Left ventricle myocardium inferior (tissue), 1 donor: ENCODE results near the gene PSEN1. TPM values are rescaled to one million over a fixed set of nuclear protein-coding genes. Genes with fewer than 3 reads are reported as not detected.

Experiments used
- DNase-seq: peaks from one replicate; pipeline ENCODE4 v3.0.0-alpha.2; 2020
- H3K27ac ChIP-seq: fragments of 200-600 bp; replicated peaks from 2 replicates; pipeline ENCODE4 v1.8.0; 2021
- H3K27me3 ChIP-seq: fragments of 200-600 bp; 2 replicates; pipeline ENCODE4 v1.8.0; 2021; ENCODE audit warnings: low read depth
- H3K36me3 ChIP-seq: fragments of 200-600 bp; 2 replicates; pipeline ENCODE4 v1.8.0; 2021
- H3K4me1 ChIP-seq: fragments of 200-600 bp; 2 replicates; pipeline ENCODE4 v1.8.0; 2021
- H3K4me3 ChIP-seq: fragments of 200-600 bp; 2 replicates; pipeline ENCODE4 v1.8.0; 2021; ENCODE audit warnings: mild to moderate bottlenecking, moderate library complexity
- H3K9me3 ChIP-seq: fragments of 200-600 bp; replicated peaks from 2 replicates; pipeline ENCODE4 v1.8.0; 2021
- intact Hi-C: fragments of 100-400 bp; cut with micrococcal nuclease; formaldehyde crosslinking; loops from one replicate; pipeline ENCODE4 v1.11.0; 2022
- total RNA-seq: library from RNA; stranded (reverse); fragmentation: NEBNext Ultra II Directional; extraction: Animal tissue kit (Norgen Biotek cat#: 25700); gene quantifications from one replicate; pipeline ENCODE4 v1.2.1, GENCODE V29; 2021
- TF ChIP-seq, protein P1 (sequence below): fragments of 200-600 bp; IDR thresholded peaks from 2 replicates; pipeline ENCODE4 v1.8.0; 2021; ENCODE audit warnings: antibody characterized with exemption, mild to moderate bottlenecking, borderline replicate concordance
- donor health status: DM: no; HTN: yes; CAD: no; lungs with severe emphysema.

PSEN1 gene
- total RNA-seq, 1 donor from 2014 or later = 25.2 TPM

DNA sequence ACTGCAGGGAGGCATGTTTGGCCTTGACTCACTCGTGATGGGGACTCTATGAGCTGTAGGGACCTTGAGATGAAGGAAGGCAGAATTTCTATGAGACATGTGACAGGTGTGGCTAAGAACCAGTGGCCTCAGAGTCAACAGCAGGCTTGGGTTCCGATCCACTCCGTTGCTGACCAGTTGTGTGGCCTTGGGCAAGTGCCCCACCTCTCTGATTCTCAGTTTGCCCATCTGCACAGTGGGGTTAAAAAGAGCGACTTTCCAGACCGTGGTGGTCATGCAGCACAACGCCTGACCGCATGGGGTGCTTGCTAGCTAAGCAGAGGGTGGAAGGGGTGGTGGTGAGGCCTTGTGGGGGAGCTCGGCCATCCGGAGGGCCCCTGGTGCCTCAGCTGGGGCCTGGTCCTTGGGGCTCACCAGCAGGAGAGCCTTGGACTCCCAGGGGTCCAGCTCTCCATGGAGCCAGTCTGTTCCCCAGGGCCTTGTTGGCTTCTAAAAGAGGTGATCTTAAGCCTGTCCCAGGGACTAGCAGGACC is 119.5 kb downstream of the PSEN1 start:
- H3K4me3 ChIP-seq = no peak overlapping the region
- intact Hi-C loops = no loop called here
- DNase-seq = no peak
- no peaks in the 10 kb centered on the region for H3K4me1 ChIP-seq
- no peak overlapping the region for H3K27ac ChIP-seq
- H3K27me3 ChIP-seq = peaks cover 6% of the 10 kb centered on the region
- TF ChIP-seq, protein P1, sequence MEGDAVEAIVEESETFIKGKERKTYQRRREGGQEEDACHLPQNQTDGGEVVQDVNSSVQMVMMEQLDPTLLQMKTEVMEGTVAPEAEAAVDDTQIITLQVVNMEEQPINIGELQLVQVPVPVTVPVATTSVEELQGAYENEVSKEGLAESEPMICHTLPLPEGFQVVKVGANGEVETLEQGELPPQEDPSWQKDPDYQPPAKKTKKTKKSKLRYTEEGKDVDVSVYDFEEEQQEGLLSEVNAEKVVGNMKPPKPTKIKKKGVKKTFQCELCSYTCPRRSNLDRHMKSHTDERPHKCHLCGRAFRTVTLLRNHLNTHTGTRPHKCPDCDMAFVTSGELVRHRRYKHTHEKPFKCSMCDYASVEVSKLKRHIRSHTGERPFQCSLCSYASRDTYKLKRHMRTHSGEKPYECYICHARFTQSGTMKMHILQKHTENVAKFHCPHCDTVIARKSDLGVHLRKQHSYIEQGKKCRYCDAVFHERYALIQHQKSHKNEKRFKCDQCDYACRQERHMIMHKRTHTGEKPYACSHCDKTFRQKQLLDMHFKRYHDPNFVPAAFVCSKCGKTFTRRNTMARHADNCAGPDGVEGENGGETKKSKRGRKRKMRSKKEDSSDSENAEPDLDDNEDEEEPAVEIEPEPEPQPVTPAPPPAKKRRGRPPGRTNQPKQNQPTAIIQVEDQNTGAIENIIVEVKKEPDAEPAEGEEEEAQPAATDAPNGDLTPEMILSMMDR = no peak
- no peaks in the 10 kb centered on the region for H3K9me3 ChIP-seq
- H3K36me3 ChIP-seq = no peaks in the 10 kb centered on the region

DNA sequence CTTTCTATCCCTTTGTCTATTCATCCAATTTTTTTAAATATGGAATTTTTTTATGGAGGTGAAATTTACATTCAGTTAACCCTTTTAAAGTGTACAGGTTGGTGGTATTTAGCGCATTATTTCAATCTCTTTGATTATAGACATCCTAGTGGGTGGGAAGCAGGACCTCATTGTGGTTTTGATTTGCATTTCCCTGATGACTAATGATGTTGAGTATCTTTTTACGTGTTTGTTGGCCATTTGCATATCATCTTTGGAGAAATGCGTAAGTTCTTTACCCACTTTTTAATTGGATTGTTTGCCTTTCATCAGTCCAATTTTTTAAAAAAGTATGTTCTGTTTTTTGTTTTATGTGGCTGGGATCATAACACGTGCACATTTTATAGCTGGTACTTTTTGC is 121.8 kb downstream of the PSEN1 start:
- Histone ChIP-seq H3K27me3 (peaks cover 17% of the 10 kb centered on the region), H3K4me3 (no peak overlapping the region), H3K4me1 (no peaks in the 10 kb centered on the region), H3K9me3 (no peaks in the 10 kb centered on the region), H3K27ac (no peak overlapping the region), H3K36me3 (no peaks in the 10 kb centered on the region)
- DNase-seq = no peak
- intact Hi-C loops = no loop called here
- TF ChIP-seq, protein P1 = no peak

DNA sequence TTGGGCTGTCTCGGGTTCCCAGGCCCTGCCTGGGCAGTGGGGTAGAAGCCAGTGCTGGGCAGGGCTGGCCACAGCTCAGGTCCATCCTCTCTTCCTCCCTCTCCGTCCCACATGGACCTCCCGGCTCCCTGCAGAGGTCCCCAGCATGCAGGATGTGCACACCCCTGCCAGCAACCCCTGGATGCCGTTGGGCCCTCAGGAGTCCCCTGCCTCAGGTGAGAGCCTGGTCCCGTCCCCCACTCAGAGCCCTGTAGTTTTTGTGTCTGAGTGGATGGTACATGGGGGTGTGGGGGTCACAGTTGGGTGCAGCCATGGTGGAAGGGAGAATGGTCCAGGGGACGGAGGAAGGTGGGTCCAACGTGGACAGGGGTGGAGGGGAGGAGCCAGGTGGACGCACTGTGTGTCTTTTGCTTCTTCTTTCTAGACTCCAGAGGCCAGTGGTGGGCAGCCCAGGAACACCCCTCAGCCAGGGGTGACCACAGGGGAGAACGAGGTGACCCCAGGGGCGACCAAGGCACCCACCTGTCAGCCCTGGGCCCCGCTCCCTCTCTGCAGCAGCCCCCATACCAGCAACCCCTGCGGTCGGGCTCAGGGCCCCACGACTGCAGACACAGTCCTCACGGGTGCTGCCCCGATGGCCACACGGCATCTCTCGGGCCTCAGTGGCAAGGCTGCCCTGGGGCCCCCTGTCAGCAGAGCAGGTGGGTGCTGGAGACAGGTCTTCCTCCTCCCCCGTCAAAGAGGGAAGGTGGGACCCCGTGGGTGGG is 122.7 kb downstream of the PSEN1 start:
- Histone ChIP-seq H3K4me3 (no peak overlapping the region), H3K36me3 (no peaks in the 10 kb centered on the region), H3K9me3 (no peaks in the 10 kb centered on the region), H3K27ac (no peak overlapping the region), H3K27me3 (peaks cover 17% of the 10 kb centered on the region), H3K4me1 (no peaks in the 10 kb centered on the region)
- no peak for DNase-seq
- intact Hi-C loops = no loop called here
- TF ChIP-seq, protein P1 = no peak

DNA sequence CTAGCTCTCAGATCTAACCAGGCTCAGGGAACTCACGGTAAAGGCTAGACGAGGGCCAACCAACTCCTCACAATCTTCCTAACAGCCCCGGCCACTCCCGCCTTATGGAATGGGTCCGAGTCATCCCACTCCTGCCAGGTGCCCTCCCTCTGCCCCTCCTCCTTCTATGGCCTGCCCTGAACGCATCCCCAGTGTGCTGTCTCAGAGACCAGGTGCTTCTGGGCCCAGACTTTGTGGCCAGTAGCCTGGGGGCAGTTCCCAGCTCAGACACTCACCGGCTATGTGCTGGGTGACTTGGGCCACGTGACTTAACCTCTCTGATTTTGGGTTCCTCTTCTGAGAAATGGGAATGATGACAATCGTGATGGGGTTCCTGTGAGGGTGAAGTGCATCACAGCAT is 123.5 kb downstream of the PSEN1 start:
- Histone ChIP-seq H3K27ac (no peak overlapping the region), H3K9me3 (no peaks in the 10 kb centered on the region), H3K4me3 (no peak overlapping the region), H3K36me3 (no peaks in the 10 kb centered on the region), H3K27me3 (peaks cover 17% of the 10 kb centered on the region), H3K4me1 (no peaks in the 10 kb centered on the region)
- no peak for DNase-seq
- TF ChIP-seq, protein P1 = no peak
- intact Hi-C loops = no loop called here

DNA sequence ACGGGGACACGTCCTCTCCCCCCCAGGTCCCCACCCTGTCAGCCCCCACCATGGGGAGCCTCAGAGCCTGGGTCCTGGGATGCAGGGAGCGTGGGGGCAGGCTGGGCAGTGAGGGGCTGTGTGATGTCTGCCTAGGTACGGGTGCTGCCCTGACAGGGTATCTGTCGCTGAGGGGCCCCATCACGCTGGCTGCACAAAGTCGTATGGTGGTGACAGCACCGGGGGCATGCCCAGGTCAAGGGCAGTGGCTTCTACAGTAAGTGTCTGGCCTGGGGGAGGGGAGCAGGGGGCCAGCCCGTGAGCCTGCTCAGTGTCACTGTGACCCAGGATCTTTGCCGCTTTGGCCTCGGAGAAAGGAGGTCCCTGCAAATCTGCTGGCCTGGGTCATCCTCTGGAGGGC is 124.3 kb downstream of the PSEN1 start:
- TF ChIP-seq, protein P1 = no peak
- no peaks in the 10 kb centered on the region for H3K4me1 ChIP-seq
- no peak overlapping the region for H3K27ac ChIP-seq
- H3K27me3 ChIP-seq = peaks cover 17% of the 10 kb centered on the region
- intact Hi-C loops = no loop called here
- H3K36me3 ChIP-seq = no peaks in the 10 kb centered on the region
- DNase-seq = no peak
- H3K9me3 ChIP-seq = no peaks in the 10 kb centered on the region
- H3K4me3 ChIP-seq = no peak overlapping the region
